Stimulated activated CD4-positive, alpha-beta T cell treated with anti-CD3 and anti-CD28 coated beads, Interleukin-1b, Interleukin-23, amount 100 ng/mL, for 1 hour (primary cell): ENCODE measurements around the gene SERINC5.
A peak's percentile ranks its signal among the peaks of the same experiment; 100 is the strongest.

Experiments
- DNase-seq, 2 donors: peaks; one replicate each; pipeline ENCODE4 v3.0.0-alpha.2; 2020; ENCODE audit warnings: low read depth in 2 of 2

The SERINC5 gene

DNA sequence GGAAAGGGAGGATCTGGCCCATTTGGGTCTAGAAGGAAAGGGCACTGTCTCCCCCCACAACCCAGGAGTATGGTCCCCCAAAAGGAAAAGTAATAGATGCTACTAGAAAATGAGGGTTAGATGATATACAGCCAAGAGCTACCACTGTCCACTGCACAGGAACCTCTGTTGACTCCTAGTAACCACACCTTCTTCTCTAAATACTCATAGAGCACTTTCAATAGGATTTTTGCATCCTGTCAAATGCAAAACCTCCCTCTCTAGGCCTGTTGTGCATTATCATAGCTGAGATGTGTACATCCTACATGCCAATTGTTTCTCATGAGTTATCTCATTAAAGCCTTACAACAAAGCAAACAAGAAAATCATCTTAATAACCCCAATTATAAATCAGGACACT, 153.9 kb downstream of the SERINC5 start:
- no peak for DNase-seq

DNA sequence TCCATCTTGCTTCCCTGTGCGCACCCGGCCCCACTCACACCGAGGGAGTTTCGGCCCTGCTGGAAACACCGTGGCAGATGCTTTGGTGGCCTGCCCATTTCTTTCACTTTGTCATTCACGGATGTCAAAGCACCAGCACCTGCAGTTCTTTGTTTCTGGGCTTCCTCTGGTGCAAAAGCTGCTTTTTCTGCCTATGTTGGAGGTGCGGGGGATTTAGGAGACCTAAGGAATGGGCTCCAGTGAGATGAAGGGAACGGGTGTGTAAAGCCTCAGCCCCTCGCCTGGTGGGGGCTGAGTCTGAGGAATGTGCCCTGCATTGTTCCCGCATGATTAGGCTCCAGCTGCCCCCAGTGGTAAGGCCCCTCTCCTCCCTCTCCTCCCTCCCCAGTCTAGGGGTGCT, 158.4 kb downstream of the SERINC5 start:
- DNase-seq: no peak

DNA sequence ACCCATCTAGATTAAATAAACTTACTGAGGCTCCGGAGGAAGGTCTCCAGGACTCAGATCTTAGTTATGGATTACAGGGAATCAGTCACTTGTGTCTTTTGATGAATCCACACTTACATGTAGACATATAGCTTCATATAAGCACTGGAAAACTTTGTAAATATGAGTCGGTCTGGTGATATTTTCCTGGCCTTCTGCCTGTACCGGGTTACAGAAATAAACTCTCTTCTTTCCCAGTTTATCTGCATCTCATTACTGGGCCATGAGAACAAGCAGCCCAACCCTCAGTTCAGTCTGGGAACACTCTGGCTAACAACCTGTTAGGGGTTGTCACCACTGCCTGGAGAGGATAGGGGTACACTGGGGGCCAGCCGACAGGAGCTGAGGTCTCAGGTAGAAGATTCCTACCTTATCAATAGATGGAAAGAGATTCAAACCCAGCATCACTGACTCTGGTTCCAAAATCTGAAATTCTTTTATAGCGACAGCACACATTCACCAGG, 161.6 kb downstream of the SERINC5 start:
- no peak for DNase-seq

DNA sequence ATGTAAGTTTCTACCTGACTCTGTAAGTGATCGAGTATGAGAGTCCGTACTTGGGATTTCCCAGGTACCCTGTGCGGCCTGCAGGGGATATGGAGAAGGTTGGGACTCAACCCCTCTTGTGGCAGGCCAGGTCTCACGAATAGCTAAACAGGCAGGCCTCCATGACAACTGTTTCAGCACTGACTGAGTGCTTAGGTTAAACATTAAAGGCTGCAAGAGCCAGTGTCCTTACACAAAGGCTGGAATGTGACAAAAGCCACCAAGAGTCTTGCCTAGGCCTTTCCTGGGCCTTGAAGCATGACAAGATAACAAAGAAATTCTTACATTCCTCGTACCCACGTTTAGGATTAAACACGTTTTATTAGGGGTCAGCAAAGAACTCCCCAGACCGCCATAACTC, 162.1 kb downstream of the SERINC5 start:
- DNase-seq: no peak

DNA sequence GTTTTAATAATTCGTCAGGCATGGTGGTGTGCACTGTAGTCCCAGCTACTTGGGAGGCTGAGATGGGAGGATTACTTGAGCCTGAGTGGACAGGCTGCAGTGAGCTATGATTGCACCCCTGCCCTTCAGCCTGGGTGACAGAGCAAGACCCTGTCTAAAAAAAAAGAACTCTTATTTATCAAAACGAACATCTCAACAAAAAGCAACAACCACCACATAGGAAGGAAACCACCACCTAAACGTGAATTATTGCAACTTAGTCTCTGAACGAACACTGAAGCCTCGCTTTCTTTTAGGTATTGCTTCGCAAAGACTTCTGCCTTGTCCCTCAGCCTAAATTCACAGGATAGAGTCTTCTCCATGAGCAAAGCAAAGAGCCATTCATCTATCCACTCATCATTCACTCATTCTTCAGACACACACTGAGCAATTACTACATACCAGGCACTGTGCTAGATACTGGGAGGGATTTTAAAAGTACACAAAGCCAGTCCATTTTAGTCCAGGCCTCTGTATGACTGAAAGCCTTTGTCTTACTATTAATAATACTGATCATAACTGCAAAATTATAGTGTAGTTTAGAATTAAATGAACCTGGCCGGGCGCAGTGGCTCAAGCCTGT, 163.3 kb downstream of the SERINC5 start:
- no peak for DNase-seq

DNA sequence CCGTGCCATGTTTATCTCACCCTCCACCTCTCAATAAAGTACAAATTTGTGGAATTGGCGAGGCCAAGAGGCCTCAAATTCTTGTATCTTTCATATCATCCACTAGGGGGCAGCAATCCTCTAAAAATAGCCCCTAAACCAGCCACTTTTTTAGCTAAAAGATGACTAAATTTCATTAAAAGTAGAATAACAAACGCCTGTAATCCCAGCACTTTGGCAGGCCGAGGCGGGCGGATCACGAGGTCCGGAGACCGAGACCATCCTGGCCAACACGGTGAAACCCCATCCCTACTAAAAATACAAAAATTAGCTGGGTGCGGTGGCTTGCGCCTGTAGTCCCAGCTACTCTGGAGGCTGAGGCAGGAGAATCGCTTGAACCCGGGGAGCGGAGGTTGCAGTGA, 164.1 kb downstream of the SERINC5 start:
- peak in 1 of 2 donors; percentile 6 for DNase-seq

DNA sequence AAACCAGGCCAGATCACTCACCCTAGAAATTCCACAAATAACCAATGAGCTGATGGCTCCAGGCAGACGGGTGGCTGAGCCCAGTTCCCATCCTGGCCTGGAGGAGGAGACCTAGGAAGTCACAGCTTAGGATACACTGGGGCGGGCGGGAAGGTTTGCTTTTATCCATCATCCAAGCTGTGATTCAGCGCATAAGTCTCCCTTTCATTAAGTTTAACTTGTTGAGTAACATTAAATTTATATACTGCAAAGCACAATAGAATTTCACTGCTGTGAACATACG, 165.0 kb downstream of the SERINC5 start:
- DNase-seq: no peak

DNA sequence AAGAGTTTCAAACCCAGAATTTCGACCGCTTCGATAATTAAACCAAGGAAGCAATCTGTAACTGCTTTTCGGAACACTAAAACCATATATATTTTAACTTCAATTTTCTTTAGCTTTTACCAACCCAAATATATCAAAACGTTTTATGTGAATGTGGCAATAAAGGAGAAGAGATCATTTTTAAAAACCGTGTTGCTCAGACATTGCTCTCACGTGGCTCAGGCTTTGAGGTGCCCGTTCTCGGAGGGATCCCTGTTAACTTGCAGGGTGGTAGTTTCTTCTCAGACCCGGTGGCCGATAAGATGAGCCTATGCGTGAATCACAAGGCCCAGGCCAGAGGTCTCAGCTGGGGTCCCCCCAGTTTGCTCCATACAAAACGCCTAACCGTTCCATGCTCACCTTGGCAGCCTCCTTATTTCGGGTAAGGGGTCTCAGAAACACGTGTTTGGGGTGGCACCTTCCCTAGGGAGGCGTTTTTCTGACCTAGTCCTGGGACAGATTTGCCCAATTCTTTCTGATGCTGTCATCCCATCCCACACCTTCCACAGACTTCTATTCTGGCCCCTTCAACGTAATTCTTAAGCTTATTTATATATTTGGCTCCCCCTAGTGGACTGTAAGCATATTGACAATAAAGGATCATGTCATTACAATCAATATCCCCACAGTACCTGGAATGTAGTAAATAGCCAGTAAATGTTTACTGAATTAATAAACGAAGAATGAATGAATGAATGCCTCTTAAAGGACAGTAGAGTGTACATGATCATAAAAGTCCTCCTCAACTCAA, 172.6 kb downstream of the SERINC5 start:
- no peak for DNase-seq

DNA sequence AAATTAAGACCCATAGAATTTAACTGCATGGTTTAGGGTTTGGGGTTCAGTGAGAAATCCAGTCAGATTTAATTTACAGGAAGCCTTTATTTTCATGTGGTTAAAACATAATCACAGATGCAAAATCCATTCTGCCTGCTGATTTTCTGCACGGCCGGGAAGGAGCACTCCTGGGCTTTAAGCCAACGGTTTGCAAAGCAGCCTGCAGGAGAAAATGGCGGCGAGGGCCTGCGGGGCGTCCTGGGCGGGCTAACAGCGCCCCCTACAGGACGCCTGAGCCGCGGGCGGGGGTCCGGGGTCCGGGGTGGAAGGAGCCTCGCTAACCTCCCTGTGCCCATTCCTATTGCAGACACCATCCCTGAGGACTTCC, 173.1 kb downstream of the SERINC5 start:
- DNase-seq: peak in 1 of 2 donors; percentile 35

DNA sequence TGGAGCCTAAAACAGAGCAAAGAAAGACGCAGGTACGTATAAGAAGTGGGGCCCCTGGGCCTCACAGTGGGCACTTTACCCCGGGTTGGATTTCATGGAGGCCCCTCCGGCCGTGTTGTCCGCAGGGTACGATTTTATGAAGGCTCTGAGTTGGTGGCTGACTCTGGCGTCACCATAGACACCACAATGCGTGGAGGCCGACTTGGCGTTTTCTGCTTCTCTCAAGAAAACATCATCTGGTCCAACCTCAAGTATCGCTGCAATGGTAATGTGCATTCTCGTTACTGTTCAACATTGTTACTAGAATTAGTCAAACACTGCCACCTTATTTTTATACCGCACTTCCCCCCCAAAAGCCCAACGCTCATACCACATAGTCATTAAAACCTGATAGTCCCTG, 173.6 kb downstream of the SERINC5 start:
- no peak for DNase-seq

DNA sequence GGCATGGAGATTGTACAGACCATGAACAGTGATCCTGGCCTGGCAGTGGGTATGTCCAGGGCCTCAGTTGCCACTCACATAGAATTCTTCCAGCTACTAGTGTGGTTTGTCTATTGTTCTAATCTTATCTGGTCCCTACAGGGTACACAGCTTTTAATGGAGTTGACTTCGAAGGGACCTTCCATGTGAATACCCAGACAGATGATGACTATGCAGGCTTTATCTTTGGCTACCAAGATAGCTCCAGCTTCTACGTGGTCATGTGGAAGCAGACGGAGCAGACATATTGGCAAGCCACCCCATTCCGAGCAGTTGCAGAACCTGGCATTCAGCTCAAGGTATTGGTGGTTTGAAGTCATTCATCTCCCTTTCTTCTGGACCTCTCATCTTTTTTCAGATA, 176.9 kb downstream of the SERINC5 start:
- no peak for DNase-seq

DNA sequence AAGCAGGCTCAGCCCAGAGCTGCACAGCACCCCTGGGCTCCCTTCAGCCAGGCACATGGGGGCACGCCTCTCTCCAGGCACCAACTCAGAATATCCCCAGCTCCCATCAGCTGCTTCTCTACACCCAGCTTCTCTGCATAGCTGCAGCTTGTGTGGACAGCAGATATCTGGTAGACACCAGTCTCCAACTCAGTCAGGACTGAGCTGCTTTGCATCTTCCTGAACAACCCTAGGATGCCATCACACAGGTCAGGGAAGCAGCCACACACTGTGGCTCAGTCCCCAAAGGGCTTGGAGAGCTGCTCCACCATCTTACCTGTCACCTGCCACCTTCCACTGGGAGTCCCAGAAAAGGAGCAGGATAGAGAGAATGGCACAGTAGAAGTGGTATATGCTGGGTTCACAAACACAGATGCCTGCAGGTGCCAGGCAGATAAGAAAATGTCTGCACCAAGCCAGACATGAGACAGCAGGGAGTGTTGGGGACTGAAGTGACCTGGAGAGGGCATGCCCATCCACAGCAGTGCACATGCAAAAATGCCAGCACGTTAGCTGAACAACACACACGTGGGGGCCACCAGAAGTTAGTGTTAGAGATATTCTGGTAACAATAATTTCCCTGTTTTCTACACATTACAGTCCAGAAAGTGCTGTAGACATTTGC, 178.7 kb downstream of the SERINC5 start:
- DNase-seq: no peak

DNA sequence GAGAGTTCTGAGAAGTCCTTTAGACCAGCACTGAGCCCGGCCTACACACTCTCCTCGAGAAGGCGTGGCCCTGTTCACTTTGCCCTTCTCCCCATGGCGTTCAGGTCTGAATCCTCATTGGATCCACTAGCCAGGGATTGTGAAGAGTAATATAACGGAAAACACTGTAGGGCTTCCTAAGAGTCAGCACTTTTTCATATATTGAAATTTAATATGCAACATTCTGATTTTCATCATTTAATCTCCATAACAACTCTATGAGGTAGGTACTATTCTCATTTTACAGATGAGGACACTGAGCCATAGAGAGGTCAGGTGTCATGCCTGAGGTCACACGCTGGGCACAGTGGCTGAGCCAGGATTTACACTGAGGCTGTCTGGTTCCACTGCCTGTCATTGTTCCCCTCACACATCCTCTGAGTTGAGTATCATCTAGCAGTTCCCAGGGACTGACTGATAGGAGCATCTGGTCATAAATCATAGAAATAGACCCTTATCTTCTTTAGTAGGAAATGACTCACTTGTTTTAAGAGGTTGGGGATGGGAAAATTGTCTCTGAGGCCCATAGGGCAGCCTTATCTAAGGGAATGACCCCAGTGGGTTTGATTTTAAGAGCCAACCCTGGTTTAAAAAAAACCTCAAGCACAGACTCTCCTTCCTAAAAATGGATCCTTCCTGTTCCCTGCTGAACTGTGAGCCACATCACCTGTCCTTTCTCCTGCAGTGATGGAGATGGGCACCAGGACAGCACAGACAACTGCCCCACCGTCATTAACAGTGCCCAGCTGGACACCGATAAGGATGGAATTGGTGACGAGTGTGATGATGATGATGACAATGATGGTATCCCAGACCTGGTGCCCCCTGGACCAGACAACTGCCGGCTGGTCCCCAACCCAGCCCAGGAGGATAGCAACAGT, 179.5 kb downstream of the SERINC5 start:
- DNase-seq: no peak

DNA sequence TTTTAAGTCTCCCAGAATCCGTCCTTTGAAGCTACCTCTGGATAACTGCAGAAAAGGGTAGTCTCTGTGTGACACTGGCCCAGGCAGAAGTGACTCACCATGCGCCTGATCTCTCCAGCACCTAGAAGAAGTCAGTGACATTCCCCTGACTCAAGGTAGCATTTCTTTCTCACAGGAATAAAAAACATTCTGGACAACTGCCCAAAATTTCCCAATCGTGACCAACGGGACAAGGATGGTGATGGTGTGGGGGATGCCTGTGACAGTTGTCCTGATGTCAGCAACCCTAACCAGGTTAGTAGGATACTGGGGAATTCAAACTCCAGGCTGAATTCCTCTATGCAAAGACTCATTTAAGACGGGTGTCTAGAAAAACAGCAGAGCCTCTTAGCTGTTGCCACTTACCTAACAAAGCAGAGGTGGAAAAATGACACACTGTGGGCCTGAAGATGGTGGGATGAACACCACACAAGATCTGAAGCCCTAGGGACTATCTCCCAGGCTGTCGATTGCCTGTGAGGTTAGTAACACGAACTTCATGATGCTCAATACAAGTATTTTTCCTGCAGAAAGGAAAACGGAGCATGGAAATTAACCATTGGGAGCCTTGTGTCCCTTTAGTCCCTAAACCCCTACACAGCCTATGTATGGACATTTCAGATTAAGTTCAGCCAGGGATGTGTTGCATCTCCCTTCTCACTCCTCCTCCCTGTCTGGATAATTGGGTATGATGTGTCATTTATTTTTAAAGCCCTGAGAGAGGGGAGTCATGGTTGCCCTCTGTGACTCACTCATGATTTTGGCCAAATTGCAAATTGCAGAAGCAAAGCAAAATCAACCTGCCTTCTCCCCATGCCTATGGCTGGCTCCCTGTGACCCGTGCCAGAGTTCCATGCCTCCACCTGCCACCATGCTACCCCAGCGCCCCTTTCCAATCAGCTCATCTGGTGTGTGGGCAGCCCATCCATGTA, 183.5 kb downstream of the SERINC5 start:
- DNase-seq: no peak

DNA sequence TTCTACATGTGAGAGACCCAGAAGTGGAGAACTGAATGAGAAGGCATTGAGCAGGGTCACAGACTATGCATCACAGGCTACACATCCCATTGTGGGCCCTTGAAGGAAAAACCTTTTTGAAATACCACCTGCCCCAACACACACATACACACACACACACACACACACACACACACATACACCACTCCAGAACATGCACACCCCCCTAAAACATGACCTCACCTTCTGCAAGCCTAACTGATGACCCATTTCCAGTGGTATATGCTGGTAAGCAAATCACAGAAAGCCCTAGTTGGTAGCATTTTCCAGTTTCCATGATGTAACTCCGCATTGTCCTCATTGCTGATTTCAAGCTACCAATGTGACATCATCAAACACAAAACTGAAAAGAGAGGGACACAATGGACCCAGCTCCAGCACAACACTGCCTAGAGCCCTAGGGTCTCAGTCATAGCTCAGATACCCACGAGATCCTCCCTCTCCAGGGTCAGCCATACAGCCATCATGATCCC, 184.3 kb downstream of the SERINC5 start:
- DNase-seq: no peak

DNA sequence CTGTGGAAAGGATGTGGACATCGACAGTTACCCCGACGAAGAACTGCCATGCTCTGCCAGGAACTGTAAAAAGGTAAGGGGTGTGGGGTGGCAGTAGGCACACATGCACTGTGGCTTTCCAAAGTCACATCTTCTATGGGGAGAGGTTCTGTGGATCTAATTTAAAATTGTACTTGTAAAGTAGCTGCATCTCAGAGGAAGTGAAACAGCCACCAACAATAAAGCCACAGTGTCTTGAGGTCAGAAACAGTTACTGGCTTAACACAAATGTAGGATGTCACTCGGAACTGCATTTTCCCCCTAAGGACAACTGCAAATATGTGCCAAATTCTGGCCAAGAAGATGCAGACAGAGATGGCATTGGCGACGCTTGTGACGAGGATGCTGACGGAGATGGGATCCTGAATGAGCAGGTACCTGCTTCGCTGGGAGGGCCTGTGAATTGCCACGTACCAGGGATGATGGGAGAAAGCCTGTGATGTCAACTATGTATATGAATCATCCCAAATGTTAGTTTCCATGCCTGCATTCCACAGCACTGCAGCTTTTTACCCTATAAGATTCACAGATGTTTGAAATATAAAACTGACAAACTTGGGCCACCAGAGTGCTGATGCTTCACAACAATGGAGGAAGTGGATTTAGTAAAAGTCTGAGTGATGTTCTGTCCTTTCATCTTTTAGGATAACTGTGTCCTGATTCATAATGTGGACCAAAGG, 185.4 kb downstream of the SERINC5 start:
- DNase-seq: no peak

DNA sequence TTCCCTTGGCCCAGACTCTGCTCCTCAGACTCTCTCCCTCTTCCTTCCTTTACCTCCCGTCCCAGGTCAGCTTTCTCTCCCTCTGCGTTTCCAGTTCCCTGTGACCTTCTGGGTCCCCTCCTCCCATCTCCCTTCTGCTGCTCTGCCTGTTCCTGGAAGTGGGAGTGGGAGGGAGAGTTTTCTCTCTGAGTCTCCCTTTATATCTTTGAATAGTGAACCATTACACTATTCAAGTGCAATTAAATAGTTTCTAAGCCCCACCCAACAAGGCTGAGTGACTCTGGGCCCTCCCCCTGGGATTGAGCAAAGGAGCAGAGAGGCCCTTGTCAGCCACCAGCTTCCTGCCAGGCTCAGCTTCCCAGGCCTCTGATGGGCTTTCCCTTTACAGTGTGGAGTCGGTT, 185.9 kb downstream of the SERINC5 start:
- DNase-seq: no peak

DNA sequence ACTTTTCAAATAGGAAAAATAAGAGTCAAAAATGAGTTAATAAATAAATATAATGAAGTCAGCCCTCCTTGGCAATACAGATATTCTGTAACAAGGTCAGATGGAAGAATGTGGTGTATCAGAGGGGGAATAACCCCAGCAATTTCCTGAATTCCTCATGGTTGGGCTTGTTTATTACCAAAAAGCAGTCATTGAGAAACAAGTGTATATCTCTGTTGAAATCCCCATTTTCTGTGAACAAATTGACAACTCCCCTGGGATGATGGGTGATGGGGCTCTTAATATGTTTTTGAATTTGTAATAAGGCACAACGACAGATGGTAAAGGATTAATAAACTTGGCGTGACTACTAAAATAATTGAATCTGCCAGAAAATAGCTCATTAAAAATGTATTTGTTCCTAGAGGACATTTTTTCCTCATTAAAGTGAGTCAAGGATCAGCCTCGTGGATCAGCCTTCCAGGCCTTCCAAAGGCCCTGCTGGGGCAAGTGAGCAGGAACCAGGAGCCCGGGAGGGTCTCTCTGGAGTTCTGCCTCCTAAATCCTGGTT, 186.5 kb downstream of the SERINC5 start:
- no peak for DNase-seq

DNA sequence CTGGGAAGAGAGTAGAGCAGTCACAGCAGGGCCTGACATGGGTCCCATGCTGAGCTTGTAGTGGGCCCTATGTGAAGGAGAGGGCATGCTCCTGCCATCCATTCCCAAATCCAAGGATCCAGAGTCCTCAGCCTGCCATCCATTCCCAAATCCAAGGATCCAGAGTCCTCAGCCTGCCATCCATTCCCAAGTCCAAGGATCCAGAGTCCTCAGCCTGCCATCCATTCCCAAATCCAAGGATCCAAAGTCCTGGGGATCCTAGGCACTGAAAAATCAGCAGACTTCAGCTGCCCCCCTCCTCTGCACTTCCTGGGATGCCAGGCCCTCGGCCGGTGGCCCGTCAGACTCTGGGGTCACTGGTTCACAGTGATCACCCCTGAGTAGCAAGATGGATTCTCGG, 187.1 kb downstream of the SERINC5 start:
- no peak for DNase-seq

DNA sequence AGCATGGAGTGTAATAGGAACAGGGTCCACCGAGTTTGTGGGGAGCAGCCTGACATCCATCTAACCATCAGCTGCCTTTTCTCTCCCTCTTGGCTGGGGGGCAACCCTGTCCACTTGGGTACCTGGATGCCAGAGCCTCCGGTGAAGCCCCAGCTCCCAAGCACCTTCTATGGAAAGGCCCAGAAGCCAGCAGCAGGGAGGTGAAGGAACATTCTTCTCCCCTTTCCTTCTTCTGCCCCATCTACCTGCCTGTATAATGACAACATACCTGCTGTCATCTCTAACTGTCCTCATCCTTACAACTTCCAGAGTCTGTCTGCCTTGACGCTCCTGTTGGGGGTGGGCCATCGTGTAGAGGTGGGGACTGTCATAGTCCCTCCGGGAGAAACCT, 187.6 kb downstream of the SERINC5 start:
- DNase-seq: no peak
